ENCODE measurements around the gene TRIM69. TPM values are rescaled to one million over a fixed set of nuclear protein-coding genes. Genes with fewer than 3 reads are reported as not detected.
A peak's percentile ranks its signal among the peaks of the same experiment; 100 is the strongest.
"Not testable (repeated sequence)": the region's sequence is repeated elsewhere in the genome, so short reads cannot be mapped to it uniquely, and the experiment has no call there.

Gene TRIM69
- total RNA-seq, 1 donor from 2014 or later, result 46.4 TPM

DNA sequence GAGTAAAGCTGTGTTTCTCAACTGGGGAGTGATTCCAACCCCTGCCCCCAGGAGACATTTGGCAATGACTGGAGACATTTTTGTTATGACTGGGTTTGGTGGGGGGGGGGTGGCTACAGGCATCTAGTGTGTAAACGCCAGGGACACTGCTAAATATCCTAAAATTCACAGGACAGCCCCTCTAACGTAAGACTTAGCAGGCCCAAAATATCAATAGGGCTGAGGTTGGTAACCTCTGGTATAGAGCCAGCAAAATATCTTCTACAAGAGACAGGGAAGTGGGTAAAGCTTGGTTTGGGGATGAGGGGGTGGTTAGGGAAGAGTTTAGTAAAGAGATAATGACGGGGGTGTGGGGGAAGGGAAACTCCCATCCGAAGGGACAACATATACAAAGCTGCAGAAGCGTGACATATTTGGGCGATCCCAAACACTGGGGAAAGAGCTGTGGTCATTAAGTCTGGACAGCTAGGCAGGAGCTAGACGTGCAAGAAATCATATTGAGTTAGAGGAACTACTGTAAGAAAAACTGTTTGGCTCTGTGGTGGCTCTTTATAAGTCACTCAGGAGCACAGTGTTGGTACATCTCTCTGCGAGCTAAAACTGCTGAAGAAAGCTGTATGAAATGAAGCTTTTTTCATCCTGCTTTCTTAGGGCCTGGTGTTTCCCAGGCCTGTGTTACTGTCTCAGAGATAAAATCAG, 697 bp upstream of the TRIM69 start:
- H3K4me1 Mint-ChIP-seq (ENCODE audit: low read depth), result peaks cover 62% of the 10 kb centered on the region
- no peaks in the 10 kb centered on the region for H3K27me3 Mint-ChIP-seq (ENCODE audit: insufficient read depth)
- peak overlapping the region; percentile 98 for H3K27ac Mint-ChIP-seq
- H3K9me3 Mint-ChIP-seq, result no peaks in the 10 kb centered on the region
- peak overlapping the region; percentile 83 for H3K4me3 Mint-ChIP-seq
- DNase-seq (ENCODE audit: low spot score), result no peak
- intact Hi-C loops (cut with micrococcal nuclease), result no loop called here
- peaks cover 23% of the 10 kb centered on the region for H3K36me3 Mint-ChIP-seq (ENCODE audit: low read depth)

DNA sequence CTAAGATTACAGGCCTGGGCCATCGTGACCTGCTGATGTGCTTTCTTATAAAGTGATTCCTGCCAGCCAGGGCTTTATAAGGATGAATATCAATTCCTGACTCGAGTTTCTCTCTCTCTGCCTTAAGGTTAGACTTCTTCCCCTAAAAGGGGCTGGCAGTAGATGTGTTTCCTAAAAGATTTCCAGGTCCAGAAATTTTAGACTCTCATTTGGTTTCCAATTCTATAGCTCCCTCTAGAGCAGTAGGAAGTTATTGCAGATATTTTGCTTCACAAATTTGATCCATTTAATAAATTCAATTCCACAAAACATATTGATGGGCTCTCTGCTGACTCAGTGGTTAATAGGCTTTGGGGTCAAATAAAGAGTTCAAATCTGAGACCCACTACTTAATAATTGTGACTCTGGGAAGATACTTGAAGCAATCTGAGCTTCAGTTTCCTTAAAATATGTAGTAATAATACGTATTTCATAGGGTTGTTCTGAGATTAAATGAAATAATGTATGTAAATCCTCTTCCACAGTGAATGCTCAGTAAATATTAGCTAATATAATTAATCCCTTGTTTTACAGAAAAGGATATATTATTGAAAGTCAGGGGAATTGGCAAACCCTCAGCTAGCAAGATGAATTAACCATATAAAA, 2.1 kb downstream of the TRIM69 start:
- Mint-ChIP-seq H3K4me1 (ENCODE audit: low read depth) (peaks cover 44% of the 10 kb centered on the region), H3K27ac (peak overlapping the region; percentile 40), H3K27me3 (ENCODE audit: insufficient read depth) (no peaks in the 10 kb centered on the region), H3K36me3 (ENCODE audit: low read depth) (peaks cover 7% of the 10 kb centered on the region), H3K9me3 (no peaks in the 10 kb centered on the region), H3K4me3 (peak overlapping the region; percentile 56)
- intact Hi-C loops (cut with micrococcal nuclease), result loop anchor here (1.0 kb wide), 4 partner anchors 75 to 160 kb away; partner anchors contain the start of gene SPG11
- no peak for DNase-seq (ENCODE audit: low spot score)

DNA sequence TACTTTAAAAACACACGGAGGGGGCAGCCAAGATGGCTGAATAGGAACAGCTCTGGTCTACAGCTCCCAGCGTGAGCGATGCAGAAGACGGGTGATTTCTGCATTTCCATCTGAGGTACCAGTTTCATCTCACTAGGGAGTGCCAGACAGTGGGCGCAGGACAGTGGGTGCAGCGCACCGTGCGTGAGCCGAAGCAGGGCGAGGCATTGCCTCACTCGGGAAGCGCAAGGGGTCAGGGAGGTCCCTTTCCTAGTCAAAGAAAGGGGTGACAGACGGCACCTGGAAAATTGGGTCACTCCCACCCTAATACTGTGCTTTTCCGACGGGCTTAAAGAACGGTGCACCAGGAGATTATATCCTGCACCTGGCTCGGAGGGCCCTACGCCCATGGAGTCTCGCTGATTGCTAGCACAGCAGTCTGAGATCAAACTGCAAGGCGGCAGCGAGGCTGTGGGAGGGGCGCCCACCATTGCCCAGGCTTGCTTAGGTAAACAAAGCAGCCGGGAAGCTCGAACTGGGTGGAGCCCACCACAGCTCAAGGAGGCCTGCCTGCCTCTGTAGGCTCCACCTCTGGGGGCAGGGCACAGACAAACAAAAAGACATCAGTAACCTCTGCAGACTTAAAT, 3.0 kb downstream of the TRIM69 start:
- H3K9me3 Mint-ChIP-seq; H3K27ac Mint-ChIP-seq; DNase-seq (ENCODE audit: low spot score); H3K36me3 Mint-ChIP-seq (ENCODE audit: low read depth); intact Hi-C loops (cut with micrococcal nuclease); H3K4me3 Mint-ChIP-seq; H3K27me3 Mint-ChIP-seq (ENCODE audit: insufficient read depth): not testable (repeated sequence)
- peaks cover 38% of the 10 kb centered on the region for H3K4me1 Mint-ChIP-seq (ENCODE audit: low read depth)

GRCh38 chr15:44743454-44743853, 7.1 kb downstream of the TRIM69 start:
- H3K27ac Mint-ChIP-seq; H3K27me3 Mint-ChIP-seq (ENCODE audit: insufficient read depth); DNase-seq (ENCODE audit: low spot score); H3K4me3 Mint-ChIP-seq; intact Hi-C loops (cut with micrococcal nuclease); H3K4me1 Mint-ChIP-seq (ENCODE audit: low read depth): not testable (repeated sequence)
- Mint-ChIP-seq H3K36me3 (ENCODE audit: low read depth) (peaks cover 14% of the 10 kb centered on the region), H3K9me3 (peaks cover 11% of the 10 kb centered on the region)

GRCh38 chr15:44753345-44753744, 17.0 kb downstream of the TRIM69 start:
- DNase-seq (ENCODE audit: low spot score), result no peak
- intact Hi-C loops (cut with micrococcal nuclease), result no loop called here
- Mint-ChIP-seq H3K4me3 (no peak overlapping the region), H3K4me1 (ENCODE audit: low read depth) (peaks cover 12% of the 10 kb centered on the region), H3K36me3 (ENCODE audit: low read depth) (peaks cover 28% of the 10 kb centered on the region), H3K27me3 (ENCODE audit: insufficient read depth) (no peaks in the 10 kb centered on the region), H3K9me3 (peaks cover 40% of the 10 kb centered on the region), H3K27ac (no peak overlapping the region)

DNA sequence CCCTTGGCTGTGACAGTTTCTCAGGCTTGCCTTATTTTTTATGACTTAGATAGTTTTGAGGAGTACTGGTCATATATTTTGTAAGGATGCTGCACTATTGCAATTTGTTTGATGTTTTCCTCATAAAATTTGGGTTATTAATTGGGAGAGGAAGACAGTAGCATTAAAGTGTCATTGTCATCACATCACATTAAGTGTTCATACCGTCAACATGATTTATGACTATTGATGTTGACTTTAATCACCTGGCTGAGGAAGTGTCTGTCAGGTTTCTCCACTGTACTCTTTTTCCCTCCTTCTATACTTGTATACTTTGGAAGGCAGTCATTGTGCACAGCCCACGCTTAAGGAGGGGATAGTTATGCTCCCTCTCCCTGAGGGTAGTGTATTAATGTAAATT, 26.9 kb downstream of the TRIM69 start:
- intact Hi-C loops (cut with micrococcal nuclease), result no loop called here
- no peak overlapping the region for H3K4me3 Mint-ChIP-seq
- H3K36me3 Mint-ChIP-seq (ENCODE audit: low read depth), result peaks cover 23% of the 10 kb centered on the region
- no peak overlapping the region for H3K27ac Mint-ChIP-seq
- no peaks in the 10 kb centered on the region for H3K27me3 Mint-ChIP-seq (ENCODE audit: insufficient read depth)
- H3K4me1 Mint-ChIP-seq (ENCODE audit: low read depth), result no peaks in the 10 kb centered on the region
- no peaks in the 10 kb centered on the region for H3K9me3 Mint-ChIP-seq
- no peak for DNase-seq (ENCODE audit: low spot score)

DNA sequence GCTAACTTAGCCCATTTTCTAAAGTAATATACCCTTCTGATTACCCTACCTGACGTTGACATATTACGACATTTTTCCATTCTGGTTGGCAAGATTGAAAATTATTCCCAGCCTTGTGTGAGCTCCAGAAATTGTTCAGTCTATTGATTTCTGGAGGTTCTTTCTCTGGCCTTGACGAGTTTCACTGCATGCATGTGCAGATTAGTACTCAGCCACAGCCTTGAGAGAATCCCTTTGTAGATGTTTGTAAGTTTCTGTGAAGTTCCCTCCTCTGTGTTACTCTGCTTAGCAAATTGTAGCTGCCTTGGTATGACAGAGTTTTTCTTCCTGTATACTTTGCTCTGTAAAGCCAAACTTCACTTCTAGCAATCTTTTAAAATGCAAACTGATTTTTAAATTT, 27.5 kb downstream of the TRIM69 start:
- H3K27me3 Mint-ChIP-seq (ENCODE audit: insufficient read depth), result no peaks in the 10 kb centered on the region
- H3K4me3 Mint-ChIP-seq, result no peak overlapping the region
- no peaks in the 10 kb centered on the region for H3K9me3 Mint-ChIP-seq
- intact Hi-C loops (cut with micrococcal nuclease), result no loop called here
- no peak for DNase-seq (ENCODE audit: low spot score)
- no peaks in the 10 kb centered on the region for H3K4me1 Mint-ChIP-seq (ENCODE audit: low read depth)
- no peak overlapping the region for H3K27ac Mint-ChIP-seq
- H3K36me3 Mint-ChIP-seq (ENCODE audit: low read depth), result peaks cover 25% of the 10 kb centered on the region

GRCh38 chr15:44765036-44765435, 28.7 kb downstream of the TRIM69 start:
- H3K4me3 Mint-ChIP-seq, result no peak overlapping the region
- no peak overlapping the region for H3K27ac Mint-ChIP-seq
- DNase-seq (ENCODE audit: low spot score), result no peak
- no peaks in the 10 kb centered on the region for H3K4me1 Mint-ChIP-seq (ENCODE audit: low read depth)
- intact Hi-C loops (cut with micrococcal nuclease), result no loop called here
- H3K27me3 Mint-ChIP-seq (ENCODE audit: insufficient read depth), result no peaks in the 10 kb centered on the region
- peaks cover 25% of the 10 kb centered on the region for H3K36me3 Mint-ChIP-seq (ENCODE audit: low read depth)
- H3K9me3 Mint-ChIP-seq, result peaks cover 3% of the 10 kb centered on the region

- Mint-ChIP-seq H3K36me3 (ENCODE audit: low read depth) (peaks cover 44% of the 10 kb centered on the region), H3K27me3 (ENCODE audit: insufficient read depth) (peaks cover 2% of the 10 kb centered on the region)
These were observed 33.2 kb downstream of the TRIM69 start for GRCh38 chr15:44769521-44769920.

GRCh38 chr15:44770715-44771114, 34.4 kb downstream of the TRIM69 start:
- H3K4me1 Mint-ChIP-seq (ENCODE audit: low read depth); H3K4me3 Mint-ChIP-seq; DNase-seq (ENCODE audit: low spot score); H3K27ac Mint-ChIP-seq; H3K27me3 Mint-ChIP-seq (ENCODE audit: insufficient read depth); intact Hi-C loops (cut with micrococcal nuclease): not testable (repeated sequence)
- H3K9me3 Mint-ChIP-seq, result peaks cover 35% of the 10 kb centered on the region
- peaks cover 46% of the 10 kb centered on the region for H3K36me3 Mint-ChIP-seq (ENCODE audit: low read depth)

More at GRCh38 chr15:44769521-44769920, 33.2 kb downstream of the TRIM69 start:
- intact Hi-C loops (cut with micrococcal nuclease), result no loop called here
- Mint-ChIP-seq H3K4me1 (ENCODE audit: low read depth) (peaks cover 5% of the 10 kb centered on the region), H3K4me3 (no peak overlapping the region), H3K27ac (no peak overlapping the region), H3K9me3 (peaks cover 35% of the 10 kb centered on the region)
- DNase-seq (ENCODE audit: low spot score), result no peak

- Mint-ChIP-seq H3K27me3 (ENCODE audit: insufficient read depth) (peaks cover 2% of the 10 kb centered on the region), H3K4me1 (ENCODE audit: low read depth) (peaks cover 5% of the 10 kb centered on the region), H3K9me3 (peaks cover 24% of the 10 kb centered on the region), H3K27ac (no peak overlapping the region), H3K36me3 (ENCODE audit: low read depth) (peaks cover 23% of the 10 kb centered on the region), H3K4me3 (no peak overlapping the region)
- DNase-seq (ENCODE audit: low spot score), result no peak
- intact Hi-C loops (cut with micrococcal nuclease), result no loop called here
These were observed 39.6 kb downstream of the TRIM69 start for GRCh38 chr15:44775953-44776352.

DNA sequence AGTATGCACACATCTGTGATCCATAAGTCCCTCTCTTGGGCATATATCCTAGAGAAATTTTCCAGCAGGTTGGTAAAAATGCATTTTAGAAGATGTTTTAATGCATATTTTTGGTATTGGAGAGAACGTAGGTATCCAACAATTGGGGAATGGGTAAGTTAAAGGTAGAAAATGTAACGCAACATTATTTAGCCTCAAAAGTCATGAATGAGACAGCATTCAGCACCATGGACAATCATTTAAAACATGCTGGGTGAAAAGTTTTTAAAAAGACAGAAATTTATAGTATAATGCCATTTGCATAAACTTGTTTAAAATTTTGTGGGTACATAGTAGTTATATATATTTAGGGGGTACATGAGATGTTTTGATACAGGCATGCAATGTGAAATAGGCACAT, 43.4 kb downstream of the TRIM69 start:
- Mint-ChIP-seq H3K27me3 (ENCODE audit: insufficient read depth) (no peaks in the 10 kb centered on the region), H3K36me3 (ENCODE audit: low read depth) (peaks cover 2% of the 10 kb centered on the region), H3K4me3 (no peak overlapping the region), H3K27ac (no peak overlapping the region), H3K9me3 (no peaks in the 10 kb centered on the region), H3K4me1 (ENCODE audit: low read depth) (peaks cover 14% of the 10 kb centered on the region)
- intact Hi-C loops (cut with micrococcal nuclease), result no loop called here
- no peak for DNase-seq (ENCODE audit: low spot score)

GRCh38 chr15:44780608-44781007, 44.3 kb downstream of the TRIM69 start:
- no peaks in the 10 kb centered on the region for H3K9me3 Mint-ChIP-seq
- H3K4me1 Mint-ChIP-seq (ENCODE audit: low read depth), result peaks cover 17% of the 10 kb centered on the region
- DNase-seq (ENCODE audit: low spot score), result no peak
- no peaks in the 10 kb centered on the region for H3K36me3 Mint-ChIP-seq (ENCODE audit: low read depth)
- no peaks in the 10 kb centered on the region for H3K27me3 Mint-ChIP-seq (ENCODE audit: insufficient read depth)
- intact Hi-C loops (cut with micrococcal nuclease), result no loop called here
- no peak overlapping the region for H3K4me3 Mint-ChIP-seq
- H3K27ac Mint-ChIP-seq, result no peak overlapping the region
